GM18951 (cell line): ENCODE data around the gene GATAD2A.

Experiments used
- POLR2A ChIP-seq: IDR thresholded peaks from 4 replicates; pipeline ENCODE4 v1.6.1; 2011; ENCODE audit warnings: mild to moderate bottlenecking; ENCODE audit not compliant: insufficient read length, insufficient read depth; ENCODE audit errors: extremely low read depth
- in situ Hi-C: fragments of 300-500 bp; cut with MboI; formaldehyde crosslinking; loops from one replicate; pipeline ENCODE4 v1.12.0; 2022; ENCODE audit warnings: low sequenced_read_pairs, mixed read lengths, inconsistent platforms; ENCODE audit not compliant: unreplicated experiment

GATAD2A gene

GRCh38 chr19:19549804-19550464 lies 144.5 kb downstream of the GATAD2A start:
- in situ Hi-C loops: loop anchor here (25.0 kb wide), 1 partner anchor 412 kb away; no protein-coding TSS in a partner anchor

GRCh38 chr19:19550485-19550929 lies 145.0 kb downstream of the GATAD2A start:
- in situ Hi-C loops: no loop called here
- no peak for TF ChIP-seq POLR2A

More at GRCh38 chr19:19549804-19550464, 144.5 kb downstream of the GATAD2A start:
- no peak for TF ChIP-seq POLR2A

GRCh38 chr19:19550972-19551852 lies 145.7 kb downstream of the GATAD2A start:
- in situ Hi-C loops: no loop called here
- no peak for TF ChIP-seq POLR2A

GRCh38 chr19:19551853-19552192 lies 146.3 kb downstream of the GATAD2A start:
- in situ Hi-C loops: no loop called here

GRCh38 chr19:19552798-19553197 lies 147.3 kb downstream of the GATAD2A start:
- TF ChIP-seq POLR2A: no peak
- in situ Hi-C loops: no loop called here

More at GRCh38 chr19:19551853-19552192, 146.3 kb downstream of the GATAD2A start:
- no peak for TF ChIP-seq POLR2A

- in situ Hi-C loops: no loop called here
- TF ChIP-seq POLR2A: no peak
These were observed 148.2 kb downstream of the GATAD2A start for GRCh38 chr19:19553670-19554069.

- in situ Hi-C loops: no loop called here
- TF ChIP-seq POLR2A: no peak
These were observed 148.9 kb downstream of the GATAD2A start for GRCh38 chr19:19554074-19555023.

- TF ChIP-seq POLR2A: no peak
- in situ Hi-C loops: no loop called here
These were observed 152.6 kb downstream of the GATAD2A start for GRCh38 chr19:19558055-19558454.
